Fibroblast of mammary gland (primary cell): ENCODE measurements around the gene LMBRD1.

ENCODE experiments used
- DNase-seq: peaks from one replicate; pipeline ENCODE4 v3.0.0-alpha.2; 2010; ENCODE audit warnings: low read depth
- H3K4me3 ChIP-seq: 2 replicates; pipeline ENCODE4 v1.5.1; 2011; ENCODE audit warnings: low read depth, mild to moderate bottlenecking, low read length, moderate library complexity; ENCODE audit not compliant: control insufficient read depth
- CTCF ChIP-seq: conservative IDR thresholded peaks from 2 replicates; pipeline ENCODE4 v1.5.1; 2011; ENCODE audit warnings: low read depth, low read length, inconsistent platforms; ENCODE audit not compliant: control insufficient read depth, insufficient read depth

The LMBRD1 gene

GRCh38 chr6:69627625-69628024, 169.2 kb downstream of the LMBRD1 start:
- DNase-seq, result no peak
- TF ChIP-seq CTCF, result no peak
- no peak overlapping the region for H3K4me3 ChIP-seq

GRCh38 chr6:69624944-69625343, 171.9 kb downstream of the LMBRD1 start:
- H3K4me3 ChIP-seq, result no peak overlapping the region
- no peak for TF ChIP-seq CTCF
- no peak for DNase-seq
